Peyer's patch (tissue), 4 donors: ENCODE results near the gene P2RY14. TPM values are rescaled to one million over a fixed set of nuclear protein-coding genes. Genes with fewer than 3 reads are reported as not detected.

ENCODE experiments used
- DNase-seq, 3 donors: peaks; one replicate each; pipeline ENCODE4 v3.0.0-alpha.2; 2017 to 2019
- H3K27ac ChIP-seq, 4 donors: fragments of 200-600 bp; sonication (generic); one replicate each; pipeline ENCODE4 v1.5.1; 2016 to 2019
- H3K27me3 ChIP-seq, 2 donors: fragments of 200-600 bp; sonication (generic); one replicate each; pipeline ENCODE4 v1.5.1; 2019
- H3K36me3 ChIP-seq, 3 donors: fragments of 200-600 bp; sonication (generic); one replicate each; pipeline ENCODE4 v1.5.1; 2016 to 2019
- H3K4me1 ChIP-seq, 4 donors: fragments of 200-600 bp; sonication (generic); one replicate each; pipeline ENCODE4 v1.5.1; 2016 to 2019
- H3K4me3 ChIP-seq, 4 donors: fragments of 200-600 bp; sonication (generic); 1 replicate in 3 of 4; 2 replicates in 1 of 4; pipeline ENCODE4 v1.5.1; 2016 to 2019; ENCODE audit warnings: mild to moderate bottlenecking in 1 of 4
- H3K9me3 ChIP-seq, 4 donors: fragments of 200-600 bp; sonication (generic); one replicate each; pipeline ENCODE4 v1.5.1; 2016 to 2019; ENCODE audit warnings: mild to moderate bottlenecking in 1 of 4
- POLR2A ChIP-seq, 2 donors: fragments of 450-650 bp; IDR thresholded peaks; one replicate each; pipeline ENCODE4 v1.5.1; 2017; ENCODE audit warnings: antibody characterized with exemption in 2 of 2, mild to moderate bottlenecking in 2 of 2, moderate library complexity in 2 of 2
- small RNA-seq, 2 donors: library from RNA; depleted of rRNA; stranded (forward); fragments of <200 nt; gene quantifications; one replicate each; pipeline ENCODE3, GENCODE V24; 2016
- total RNA-seq, 4 donors: library from RNA; depleted of rRNA; stranded (reverse); fragments of >200 nt; gene quantifications; one replicate each; pipeline ENCODE4 v1.1.0, GENCODE V29; 2016
- TF ChIP-seq, protein P1 (sequence below), 6 experiments: fragments of 450-650 bp in 4 of 6; fragments of 200-600 bp in 2 of 6; sonication (generic) in 1 of 6; IDR thresholded peaks; one replicate each; pipeline ENCODE4 v1.5.1; 2017 to 2019; ENCODE audit warnings: antibody characterized with exemption in 6 of 6, mild to moderate bottlenecking in 3 of 6, moderate library complexity in 1 of 6

The P2RY14 gene
- total RNA-seq, 4 donors from 2014 or later, result 1.2 to 3.6 (median 2.0) TPM

DNA sequence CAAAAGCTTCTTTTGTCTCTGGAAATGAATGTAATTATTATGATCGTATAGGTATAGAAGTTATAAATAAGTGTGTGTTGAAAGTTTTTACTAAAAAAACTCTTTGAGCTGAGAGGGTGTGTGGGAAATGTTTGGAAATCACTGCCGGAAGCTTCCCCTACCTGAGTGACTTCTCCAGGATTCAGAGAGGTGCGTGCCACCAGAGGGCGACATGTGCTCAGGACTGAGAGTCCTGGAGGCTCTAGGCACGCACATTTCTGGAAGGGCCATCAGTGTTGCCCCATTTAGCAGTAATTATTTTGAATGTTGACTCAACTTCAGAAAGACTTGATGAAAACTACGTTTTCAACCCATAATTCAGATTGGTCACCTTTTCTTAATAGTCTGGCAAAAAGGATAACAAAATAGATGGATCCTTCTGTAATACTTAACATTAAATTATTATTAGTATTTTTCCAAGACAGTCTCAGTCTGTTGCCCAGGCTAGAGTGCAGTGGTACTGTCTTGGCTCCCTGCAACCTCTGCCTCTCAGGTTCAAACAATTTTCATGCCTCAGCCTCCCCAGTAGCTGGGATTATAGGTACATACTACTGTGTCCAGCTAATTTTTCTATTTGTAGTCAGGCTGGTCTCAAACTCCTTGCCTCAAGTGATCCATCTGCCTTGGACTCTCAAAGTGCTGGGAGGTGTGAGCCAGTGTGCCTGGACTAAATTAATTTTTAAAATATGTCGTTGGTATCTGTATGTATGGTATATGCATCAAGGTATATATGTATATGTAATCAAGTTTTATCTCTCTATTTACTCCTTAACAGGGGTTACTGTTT, 109.9 kb downstream of the P2RY14 start:
- Histone ChIP-seq H3K27ac (no peak overlapping the region), H3K36me3 (no peaks in the 10 kb centered on the region), H3K27me3 (no peaks in the 10 kb centered on the region), H3K4me3 (no peak overlapping the region), H3K4me1 (peaks cover 0 to 5% (median 1%) of the 10 kb centered on the region in 4 donors), H3K9me3 (no peaks in the 10 kb centered on the region)
- peak; percentile 81 to 94 (median 85) for DNase-seq
- no peak for TF ChIP-seq POLR2A (IDR thresholded peaks at IDR 0.05)
- TF ChIP-seq, protein P1, sequence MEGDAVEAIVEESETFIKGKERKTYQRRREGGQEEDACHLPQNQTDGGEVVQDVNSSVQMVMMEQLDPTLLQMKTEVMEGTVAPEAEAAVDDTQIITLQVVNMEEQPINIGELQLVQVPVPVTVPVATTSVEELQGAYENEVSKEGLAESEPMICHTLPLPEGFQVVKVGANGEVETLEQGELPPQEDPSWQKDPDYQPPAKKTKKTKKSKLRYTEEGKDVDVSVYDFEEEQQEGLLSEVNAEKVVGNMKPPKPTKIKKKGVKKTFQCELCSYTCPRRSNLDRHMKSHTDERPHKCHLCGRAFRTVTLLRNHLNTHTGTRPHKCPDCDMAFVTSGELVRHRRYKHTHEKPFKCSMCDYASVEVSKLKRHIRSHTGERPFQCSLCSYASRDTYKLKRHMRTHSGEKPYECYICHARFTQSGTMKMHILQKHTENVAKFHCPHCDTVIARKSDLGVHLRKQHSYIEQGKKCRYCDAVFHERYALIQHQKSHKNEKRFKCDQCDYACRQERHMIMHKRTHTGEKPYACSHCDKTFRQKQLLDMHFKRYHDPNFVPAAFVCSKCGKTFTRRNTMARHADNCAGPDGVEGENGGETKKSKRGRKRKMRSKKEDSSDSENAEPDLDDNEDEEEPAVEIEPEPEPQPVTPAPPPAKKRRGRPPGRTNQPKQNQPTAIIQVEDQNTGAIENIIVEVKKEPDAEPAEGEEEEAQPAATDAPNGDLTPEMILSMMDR (IDR thresholded peaks at IDR 0.05), result peak; percentile 63 to 80 (median 76)

GRCh38 chr3:151166161-151166560, 112.2 kb downstream of the P2RY14 start:
- no peak for DNase-seq
- H3K9me3 ChIP-seq, result no peaks in the 10 kb centered on the region
- H3K27me3 ChIP-seq, result no peaks in the 10 kb centered on the region
- no peak overlapping the region for H3K4me3 ChIP-seq
- H3K36me3 ChIP-seq, result no peaks in the 10 kb centered on the region
- no peak overlapping the region for H3K27ac ChIP-seq
- TF ChIP-seq, protein P1 (IDR thresholded peaks at IDR 0.05), result no peak
- no peak for TF ChIP-seq POLR2A (IDR thresholded peaks at IDR 0.05)
- peaks cover 0 to 5% (median under 1%) of the 10 kb centered on the region in 4 donors for H3K4me1 ChIP-seq

DNA sequence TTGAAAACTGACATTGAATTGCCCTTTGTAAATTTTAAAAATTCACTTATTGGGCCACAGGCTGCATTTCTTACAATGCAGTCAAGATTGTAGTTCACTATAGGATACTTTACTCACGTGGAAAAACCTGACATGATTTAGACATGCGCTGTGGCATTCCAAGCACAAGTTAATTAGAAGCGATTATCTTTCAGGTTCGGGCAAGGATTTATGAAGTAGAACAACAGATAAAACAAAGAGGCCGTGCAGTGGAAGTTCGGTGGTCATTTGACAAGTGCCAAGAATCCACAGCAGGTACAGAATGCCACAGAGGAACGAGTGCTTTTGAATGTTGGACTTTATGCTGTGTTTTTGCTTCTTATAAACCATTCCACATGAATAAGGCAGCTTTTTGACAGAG, 113.1 kb downstream of the P2RY14 start:
- no peak for DNase-seq
- Histone ChIP-seq H3K4me1 (no peaks in the 10 kb centered on the region), H3K9me3 (no peaks in the 10 kb centered on the region), H3K27me3 (no peaks in the 10 kb centered on the region), H3K27ac (no peak overlapping the region), H3K4me3 (no peak overlapping the region), H3K36me3 (no peaks in the 10 kb centered on the region)
- TF ChIP-seq POLR2A (IDR thresholded peaks at IDR 0.05), result no peak
- TF ChIP-seq, protein P1 (IDR thresholded peaks at IDR 0.05), result no peak

Small RNA genes within 50 kb of the gene (small RNA-seq; reads per million reads assigned to genes)
- gene RNA5SP145, result 0.06 to 0.45 reads per million in 2 donors

Other genes with a start within 250 kb of the P2RY14 start
- 1 to 10 TPM in 1 of 4 donors, under 1 TPM in 2, not detected in 1; 0.09 to 3.3 (median 0.13) TPM for gene MED12L, start 192.9 kb downstream of the P2RY14 start, total RNA-seq
- gene GPR171, start 75.3 kb downstream of the P2RY14 start, total RNA-seq, result 10 to 100 TPM in 1 of 4 donors, 1 to 10 TPM in 3; 4.9 to 11.0 (median 7.3) TPM
- gene GPR87, start 38.3 kb upstream of the P2RY14 start, total RNA-seq, result not detected
- 1 to 10 TPM in 1 of 4 donors, under 1 TPM in 1, not detected in 2; 0.67 to 1.7 TPM for gene P2RY13, start 51.0 kb upstream of the P2RY14 start, total RNA-seq
- 1 to 10 TPM in 2 of 4 donors, not detected in 2; 1.7 to 3.3 TPM for gene P2RY12, start 106.2 kb upstream of the P2RY14 start, total RNA-seq
- gene IGSF10, start 182.5 kb upstream of the P2RY14 start, total RNA-seq, result 1 to 10 TPM in 3 of 4 donors, under 1 TPM in 1; 0.70 to 5.4 (median 2.3) TPM